ENCODE measurements around the gene KIF12. TPM values are rescaled to one million over a fixed set of nuclear protein-coding genes. Genes with fewer than 3 reads are reported as not detected.
A peak's percentile ranks its signal among the peaks of the same experiment; 100 is the strongest.

KIF12 gene
- total RNA-seq: not detected

DNA sequence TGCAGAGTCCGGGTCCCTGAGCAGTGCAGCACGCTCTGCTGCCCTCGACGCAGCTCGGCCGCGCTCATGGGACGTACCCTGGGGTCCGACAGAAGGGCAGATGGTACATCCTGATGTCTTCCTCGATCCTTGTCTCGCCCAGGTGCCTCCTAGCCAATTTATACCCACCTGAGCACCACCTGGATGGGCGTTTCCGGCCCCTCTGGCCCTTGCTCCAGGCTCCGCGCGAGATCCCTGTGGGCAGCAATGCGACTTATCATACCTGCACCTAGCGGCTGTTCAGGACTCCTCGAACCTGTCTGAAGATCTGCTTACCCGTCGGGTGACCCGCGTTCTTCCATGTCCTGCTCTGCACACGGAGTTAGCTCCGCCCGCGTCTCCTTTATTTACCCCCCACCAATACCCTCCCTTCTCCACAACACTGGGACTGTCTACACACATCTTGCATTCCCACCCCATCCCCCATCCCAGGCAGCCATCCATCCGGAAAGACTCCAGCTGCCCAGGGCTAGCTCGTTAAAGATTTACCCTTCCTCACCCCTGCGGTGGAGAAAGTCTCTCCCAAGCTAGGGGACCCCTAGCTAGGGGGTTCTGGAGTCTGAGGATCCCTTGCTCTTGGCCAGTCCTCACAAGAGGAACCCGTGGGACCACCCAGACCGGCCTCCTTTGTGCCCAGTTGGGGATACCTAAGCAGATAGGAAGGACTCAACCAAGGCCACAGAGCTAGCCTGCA lies at the start of gene KIF12:
KIF12 (minus strand) TSS at position 357 of the 733 bp plus-strand sequence; CDS start at position 341, 16 bp downstream.
- H3K9me3 Mint-ChIP-seq: peaks cover 5% of the 10 kb centered on the region
- peak within 1 kb of the TSS; percentile 19 for H3K4me3 Mint-ChIP-seq
- peaks cover 35% of the 10 kb centered on the region for H3K27me3 Mint-ChIP-seq
- no peak within 1 kb of the TSS for H3K27ac Mint-ChIP-seq
- no peak for ATAC-seq (replicated peaks)
- H3K36me3 Mint-ChIP-seq (ENCODE audit: low read depth): no peaks in the 10 kb centered on the region
- H3K4me1 Mint-ChIP-seq: peaks cover 4% of the 10 kb centered on the region

DNA sequence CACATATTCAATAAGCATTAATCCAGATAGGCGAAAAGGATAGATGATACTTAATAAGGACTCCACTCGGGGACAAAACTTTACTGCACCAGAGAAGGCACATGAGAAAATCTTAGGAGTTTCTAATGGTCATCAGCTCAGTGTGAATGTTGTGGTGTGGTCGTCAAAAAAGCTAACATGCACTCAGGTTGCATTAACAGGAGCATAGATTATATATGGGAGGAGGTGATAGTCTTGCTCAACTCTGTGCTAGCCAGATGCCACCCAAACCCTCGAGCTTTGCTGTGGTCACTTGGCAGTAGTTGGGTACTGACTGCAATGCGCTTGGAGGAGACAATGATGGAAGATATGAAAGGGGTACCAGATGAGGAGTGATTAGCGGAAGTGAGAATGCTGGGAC lies 47.6 kb upstream of the KIF12 start:
- Mint-ChIP-seq H3K9me3 (no peaks in the 10 kb centered on the region), H3K27ac (no peak overlapping the region), H3K27me3 (peaks cover 36% of the 10 kb centered on the region), H3K36me3 (ENCODE audit: low read depth) (no peaks in the 10 kb centered on the region), H3K4me3 (no peak overlapping the region), H3K4me1 (no peaks in the 10 kb centered on the region)
- no peak for ATAC-seq (replicated peaks)

DNA sequence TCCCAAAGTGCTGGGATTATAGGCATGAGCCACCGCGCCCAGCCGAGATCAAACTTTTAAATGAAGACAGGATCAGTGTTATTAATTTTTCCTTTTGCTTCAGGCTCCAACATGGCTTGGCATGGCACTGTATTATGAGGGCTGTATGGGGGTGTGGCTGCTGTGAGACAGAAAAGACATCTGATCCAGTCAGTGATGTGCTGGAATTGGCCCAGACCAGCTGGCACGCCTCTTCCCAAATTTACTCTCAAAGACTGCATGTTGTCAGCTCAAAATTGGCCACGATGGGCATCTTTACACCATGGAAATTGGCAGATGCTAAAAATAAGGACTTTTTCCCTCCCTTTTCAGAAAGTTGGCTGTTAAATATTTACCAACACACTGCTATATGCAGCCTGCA lies 44.1 kb upstream of the KIF12 start:
- no peaks in the 10 kb centered on the region for H3K36me3 Mint-ChIP-seq (ENCODE audit: low read depth)
- no peak overlapping the region for H3K27ac Mint-ChIP-seq
- no peaks in the 10 kb centered on the region for H3K4me1 Mint-ChIP-seq
- H3K9me3 Mint-ChIP-seq: no peaks in the 10 kb centered on the region
- ATAC-seq (replicated peaks): no peak
- peaks cover 19% of the 10 kb centered on the region for H3K27me3 Mint-ChIP-seq
- no peak overlapping the region for H3K4me3 Mint-ChIP-seq

DNA sequence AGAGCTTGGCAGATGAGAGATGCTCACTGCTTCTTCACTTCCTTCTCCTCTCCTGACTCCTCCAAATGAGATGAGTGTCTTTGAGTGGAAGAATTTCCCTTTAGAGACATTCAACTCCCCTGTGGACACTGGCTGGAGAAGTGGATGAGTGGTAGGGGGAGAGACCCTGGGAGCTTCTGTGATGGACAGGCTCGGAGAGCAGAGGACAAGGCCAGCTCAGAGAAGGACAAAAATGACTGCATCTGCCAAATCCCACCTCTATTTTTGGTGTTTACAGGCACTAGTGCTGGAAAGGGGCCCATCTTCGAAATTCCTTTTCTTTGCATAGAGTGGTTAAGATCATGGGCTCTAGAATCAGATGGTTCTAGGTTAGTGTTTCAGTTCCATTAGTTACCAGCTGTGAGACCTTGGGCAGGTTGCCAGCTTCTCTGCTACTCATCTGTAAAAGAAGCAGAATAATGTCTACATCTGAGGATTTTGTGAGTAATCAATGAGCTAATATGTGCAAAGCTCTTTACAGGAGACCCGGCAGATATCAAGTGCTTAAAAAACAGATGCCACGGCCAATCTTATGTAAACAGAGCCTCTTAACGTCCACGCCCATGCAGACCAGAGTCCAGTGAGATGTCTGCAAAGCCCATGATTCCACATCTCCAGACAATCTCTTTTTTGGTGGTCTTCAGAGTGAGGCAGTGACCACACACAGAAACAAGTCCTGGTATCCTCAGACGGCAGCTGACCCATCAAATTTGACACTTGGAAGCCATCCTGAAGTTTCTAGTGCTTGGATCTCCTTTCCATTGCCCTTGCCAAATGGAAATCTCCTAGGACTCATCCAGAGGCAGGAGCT lies 42.7 kb upstream of the KIF12 start:
- Mint-ChIP-seq H3K9me3 (no peaks in the 10 kb centered on the region), H3K4me3 (no peak overlapping the region), H3K4me1 (no peaks in the 10 kb centered on the region), H3K36me3 (ENCODE audit: low read depth) (no peaks in the 10 kb centered on the region), H3K27me3 (peaks cover 25% of the 10 kb centered on the region), H3K27ac (no peak overlapping the region)
- ATAC-seq (replicated peaks): no peak

DNA sequence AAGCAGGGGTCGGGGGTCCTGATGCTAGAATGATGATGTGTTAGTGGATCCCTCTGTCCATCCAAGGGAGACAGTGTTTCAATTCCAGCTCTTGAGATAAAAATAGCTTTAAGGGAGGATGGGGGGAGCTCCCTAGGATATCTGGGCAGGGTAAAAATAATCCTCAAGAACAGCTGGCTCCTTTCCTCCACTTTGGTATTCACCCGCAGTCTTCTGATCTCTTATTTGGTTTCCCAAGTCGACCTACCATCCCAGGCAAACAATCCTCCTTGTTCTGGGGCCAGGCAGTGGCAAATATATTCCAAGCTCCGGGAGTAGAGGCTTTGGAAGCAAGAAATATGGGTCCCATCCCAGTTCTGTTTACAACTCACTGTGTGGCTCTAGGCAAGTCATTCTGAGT lies 41.8 kb upstream of the KIF12 start:
- Mint-ChIP-seq H3K27me3 (peaks cover 26% of the 10 kb centered on the region), H3K36me3 (ENCODE audit: low read depth) (no peaks in the 10 kb centered on the region), H3K4me3 (no peak overlapping the region), H3K27ac (no peak overlapping the region), H3K9me3 (no peaks in the 10 kb centered on the region), H3K4me1 (no peaks in the 10 kb centered on the region)
- no peak for ATAC-seq (replicated peaks)

DNA sequence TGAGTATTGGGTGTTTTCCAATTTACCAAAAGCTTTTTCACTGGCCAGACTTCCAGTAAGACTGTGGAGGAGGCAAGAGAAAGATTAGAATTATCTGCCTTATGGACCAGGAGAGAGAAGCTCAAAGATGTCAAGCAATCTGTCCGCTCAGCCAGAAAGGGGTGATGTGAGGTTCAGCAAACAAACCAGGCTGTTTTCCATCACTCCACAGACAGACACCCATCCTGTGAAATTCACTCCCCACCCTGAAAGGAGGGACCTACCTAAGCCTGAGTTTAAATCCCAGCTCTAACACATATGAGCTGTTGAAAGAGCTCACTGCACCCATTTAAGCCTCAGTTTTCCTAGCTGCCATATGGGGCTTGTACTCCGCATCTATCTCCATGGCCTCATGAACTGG lies 41.3 kb upstream of the KIF12 start:
- peaks cover 28% of the 10 kb centered on the region for H3K27me3 Mint-ChIP-seq
- no peaks in the 10 kb centered on the region for H3K36me3 Mint-ChIP-seq (ENCODE audit: low read depth)
- ATAC-seq (replicated peaks): no peak
- no peaks in the 10 kb centered on the region for H3K9me3 Mint-ChIP-seq
- no peaks in the 10 kb centered on the region for H3K4me1 Mint-ChIP-seq
- no peak overlapping the region for H3K4me3 Mint-ChIP-seq
- H3K27ac Mint-ChIP-seq: no peak overlapping the region

DNA sequence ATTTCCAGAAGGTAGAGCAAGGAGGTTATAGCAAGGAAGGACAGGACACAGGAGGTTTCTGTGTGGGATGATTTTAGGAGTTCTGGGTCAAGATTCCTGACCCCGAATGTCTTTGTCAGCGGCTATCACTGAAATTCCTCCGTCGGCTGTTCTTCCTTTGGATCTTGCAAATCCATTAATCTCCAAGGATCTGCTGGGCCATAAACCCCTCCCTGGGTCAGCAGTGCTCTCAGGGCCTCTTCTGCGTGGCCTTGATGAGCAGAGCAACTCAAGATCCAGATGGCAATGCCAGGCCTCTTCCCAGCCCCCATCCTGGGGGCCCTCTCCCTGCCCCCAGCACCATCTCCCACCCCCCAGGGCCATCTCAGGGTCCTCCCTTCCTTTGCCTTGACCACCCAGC lies 40.0 kb upstream of the KIF12 start:
- Mint-ChIP-seq H3K27me3 (peaks cover 30% of the 10 kb centered on the region), H3K36me3 (ENCODE audit: low read depth) (no peaks in the 10 kb centered on the region), H3K27ac (no peak overlapping the region), H3K4me1 (no peaks in the 10 kb centered on the region), H3K4me3 (no peak overlapping the region), H3K9me3 (no peaks in the 10 kb centered on the region)
- ATAC-seq (replicated peaks): no peak

DNA sequence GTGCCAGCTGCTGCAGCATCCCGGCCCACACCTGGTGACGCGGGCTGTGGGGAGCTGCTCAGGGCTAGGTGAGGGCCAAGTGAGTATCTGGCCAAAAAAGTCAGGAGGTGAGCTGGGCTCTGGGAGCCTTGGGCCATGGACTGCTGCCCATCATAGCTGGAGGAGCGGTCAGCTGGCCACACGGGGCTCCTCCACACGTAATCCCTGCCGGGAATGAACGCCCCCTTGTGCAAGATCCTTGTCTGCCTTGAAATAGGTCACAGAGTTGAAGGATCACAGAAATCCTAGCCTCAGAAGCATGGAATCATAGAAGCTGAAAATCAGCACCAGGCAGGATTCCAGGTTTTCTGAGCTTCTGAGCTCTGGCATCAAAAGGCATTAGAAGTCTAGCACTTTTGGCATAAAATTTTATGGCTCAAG lies 39.5 kb upstream of the KIF12 start:
- H3K27ac Mint-ChIP-seq: no peak overlapping the region
- no peaks in the 10 kb centered on the region for H3K9me3 Mint-ChIP-seq
- peaks cover 31% of the 10 kb centered on the region for H3K27me3 Mint-ChIP-seq
- no peak overlapping the region for H3K4me3 Mint-ChIP-seq
- no peak for ATAC-seq (replicated peaks)
- no peaks in the 10 kb centered on the region for H3K4me1 Mint-ChIP-seq
- H3K36me3 Mint-ChIP-seq (ENCODE audit: low read depth): no peaks in the 10 kb centered on the region

DNA sequence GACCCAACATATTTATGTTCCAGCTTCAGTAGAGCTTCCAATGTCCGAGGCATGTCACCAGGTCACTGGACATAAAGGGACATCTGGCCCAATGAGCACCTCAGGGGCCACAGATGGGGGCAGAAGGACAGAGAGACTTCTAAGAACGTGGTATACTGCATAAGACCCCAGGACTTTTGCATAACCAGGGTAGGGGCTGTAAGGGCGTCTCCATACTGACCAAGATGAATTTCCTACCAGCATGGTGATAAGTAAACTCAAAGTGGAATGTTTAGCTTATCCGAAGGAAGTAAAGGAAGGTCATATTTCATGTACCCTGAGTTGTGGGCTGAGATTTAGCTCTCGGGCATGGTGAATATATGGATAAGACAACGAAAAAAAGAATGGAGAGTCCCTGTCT lies 38.7 kb upstream of the KIF12 start:
- no peaks in the 10 kb centered on the region for H3K9me3 Mint-ChIP-seq
- no peak overlapping the region for H3K27ac Mint-ChIP-seq
- H3K4me3 Mint-ChIP-seq: no peak overlapping the region
- no peaks in the 10 kb centered on the region for H3K4me1 Mint-ChIP-seq
- no peaks in the 10 kb centered on the region for H3K36me3 Mint-ChIP-seq (ENCODE audit: low read depth)
- peaks cover 32% of the 10 kb centered on the region for H3K27me3 Mint-ChIP-seq
- ATAC-seq (replicated peaks): no peak

DNA sequence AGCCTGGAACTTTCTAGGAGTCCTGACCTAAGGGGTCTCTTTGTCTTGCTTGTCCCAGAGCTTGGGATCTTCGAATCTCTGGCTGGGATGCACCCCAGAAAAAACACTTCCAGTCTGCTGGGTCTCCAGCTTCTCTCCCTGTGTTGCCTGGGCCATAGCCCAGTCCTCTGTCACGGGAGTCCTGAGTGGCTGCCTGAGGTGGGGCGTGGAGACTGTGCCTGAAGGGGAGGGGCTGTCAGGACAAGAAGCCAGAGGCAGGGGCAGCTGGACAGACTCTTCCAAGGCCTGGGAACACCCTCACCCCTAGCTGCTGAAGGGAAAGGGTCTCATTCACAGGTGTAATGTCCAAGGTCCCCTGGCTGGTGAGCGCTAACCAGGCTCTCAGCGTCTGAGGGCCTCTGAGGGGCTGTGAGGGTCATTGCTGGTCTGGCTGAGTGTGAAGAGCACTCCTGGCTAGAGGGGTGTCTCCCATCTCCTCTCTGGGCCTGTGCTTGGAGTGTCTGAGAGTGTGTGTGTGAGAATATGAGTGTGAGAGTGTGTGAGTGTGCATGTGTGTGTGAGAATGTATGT lies 35.8 kb upstream of the KIF12 start:
- Mint-ChIP-seq H3K36me3 (ENCODE audit: low read depth) (no peaks in the 10 kb centered on the region), H3K4me3 (no peak overlapping the region)
- ATAC-seq (replicated peaks): no peak

DNA sequence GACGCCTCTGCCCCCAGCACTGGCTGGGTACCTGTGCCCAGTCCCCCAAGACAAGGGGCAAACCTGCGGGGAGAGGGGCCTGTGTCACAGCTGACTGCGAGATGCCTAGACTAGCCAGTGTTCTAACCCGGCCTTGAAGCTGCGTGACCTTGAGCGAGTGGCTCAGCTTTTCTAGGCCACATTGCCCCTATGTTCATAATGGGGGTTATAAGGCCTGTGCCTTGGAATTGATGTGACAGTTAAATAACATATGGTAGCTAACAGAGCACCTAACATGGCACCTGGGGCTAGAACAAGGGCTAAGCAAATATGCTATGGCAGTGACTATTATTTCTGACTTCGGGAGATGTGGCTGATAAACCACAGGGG lies 33.4 kb upstream of the KIF12 start:
- no peak for ATAC-seq (replicated peaks)
- no peak overlapping the region for H3K4me3 Mint-ChIP-seq
- H3K36me3 Mint-ChIP-seq (ENCODE audit: low read depth): no peaks in the 10 kb centered on the region

More for the DNA sequence above, 35.8 kb upstream of the KIF12 start:
- Mint-ChIP-seq H3K27ac (no peak overlapping the region), H3K27me3 (peaks cover 27% of the 10 kb centered on the region), H3K4me1 (no peaks in the 10 kb centered on the region), H3K9me3 (no peaks in the 10 kb centered on the region)

DNA sequence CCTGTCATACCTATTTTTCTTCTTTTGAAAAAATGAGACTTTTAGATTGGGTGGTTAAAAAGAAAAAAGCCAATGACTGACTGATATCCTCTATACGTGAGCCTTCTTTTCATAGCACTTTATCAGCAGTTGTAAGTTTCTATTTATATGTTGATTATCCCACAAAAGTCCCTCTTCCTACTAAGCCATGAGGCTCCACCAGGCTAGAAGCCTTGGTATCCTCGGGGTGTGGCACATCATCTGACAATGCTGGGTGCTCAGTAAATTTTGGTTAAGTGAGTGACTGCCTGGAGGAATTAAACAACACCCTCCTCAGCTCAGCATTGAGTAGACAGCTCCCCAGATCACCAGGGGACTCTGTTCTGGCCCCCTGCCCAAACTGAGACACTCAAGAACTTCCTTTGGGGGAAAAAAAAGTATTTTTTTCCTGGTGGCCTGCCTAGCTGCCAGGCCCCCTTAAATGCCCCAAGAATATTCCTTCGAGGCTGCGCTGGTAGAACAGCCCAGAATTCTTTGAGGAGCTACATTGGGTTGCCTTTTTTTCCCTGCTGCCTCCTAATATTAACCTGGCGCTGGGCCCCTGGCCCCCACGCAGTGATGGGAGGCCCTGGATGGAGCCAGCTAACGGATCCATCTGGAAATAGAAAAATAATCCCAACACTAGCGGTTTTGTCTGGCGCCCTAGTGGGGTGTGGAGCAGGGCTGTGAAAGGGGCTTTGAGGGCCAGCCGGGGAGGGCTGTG lies 32.9 kb upstream of the KIF12 start:
- H3K36me3 Mint-ChIP-seq (ENCODE audit: low read depth): no peaks in the 10 kb centered on the region
- no peak for ATAC-seq (replicated peaks)
- H3K4me1 Mint-ChIP-seq: no peaks in the 10 kb centered on the region
- H3K27ac Mint-ChIP-seq: no peak overlapping the region
- H3K27me3 Mint-ChIP-seq: peaks cover 35% of the 10 kb centered on the region
- H3K4me3 Mint-ChIP-seq: no peak overlapping the region
- peaks cover 4% of the 10 kb centered on the region for H3K9me3 Mint-ChIP-seq

More for the DNA sequence above, 33.4 kb upstream of the KIF12 start:
- H3K4me1 Mint-ChIP-seq: no peaks in the 10 kb centered on the region
- H3K27me3 Mint-ChIP-seq: peaks cover 35% of the 10 kb centered on the region
- H3K9me3 Mint-ChIP-seq: peaks cover 4% of the 10 kb centered on the region
- no peak overlapping the region for H3K27ac Mint-ChIP-seq

DNA sequence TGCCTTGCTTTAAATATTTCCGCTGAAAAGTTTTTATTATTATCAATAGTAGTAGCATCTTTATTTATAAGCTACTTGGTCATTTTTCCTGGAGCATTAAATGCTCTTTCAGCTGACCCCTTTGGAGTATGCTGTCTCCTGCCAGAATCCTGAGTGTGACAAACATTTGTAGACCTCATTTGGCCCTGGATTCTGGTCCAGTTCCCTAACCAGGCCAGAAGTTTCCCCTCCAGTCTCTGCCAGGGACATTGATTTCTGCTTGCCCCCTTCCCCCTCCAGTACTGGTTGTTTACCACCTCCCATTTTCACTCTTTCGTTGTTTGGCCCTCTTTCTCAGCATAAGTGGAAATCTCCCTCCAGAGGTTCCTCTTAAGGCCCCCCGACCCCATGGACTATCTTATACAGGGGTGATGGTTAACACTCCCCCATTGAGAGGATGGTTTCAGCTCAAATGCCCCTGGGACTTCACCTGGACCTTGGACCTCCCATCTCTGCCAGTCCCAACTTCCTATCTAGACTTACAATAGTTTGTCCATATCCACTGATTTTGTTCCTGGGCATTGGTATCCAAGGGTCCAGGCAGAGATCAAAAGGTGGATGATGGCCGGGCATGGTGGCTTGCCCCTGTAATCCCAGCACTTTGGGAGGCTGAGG lies 31.7 kb upstream of the KIF12 start:
- Mint-ChIP-seq H3K27ac (no peak overlapping the region), H3K36me3 (ENCODE audit: low read depth) (no peaks in the 10 kb centered on the region), H3K27me3 (peaks cover 37% of the 10 kb centered on the region), H3K4me1 (no peaks in the 10 kb centered on the region), H3K4me3 (no peak overlapping the region), H3K9me3 (peaks cover 4% of the 10 kb centered on the region)
- no peak for ATAC-seq (replicated peaks)

DNA sequence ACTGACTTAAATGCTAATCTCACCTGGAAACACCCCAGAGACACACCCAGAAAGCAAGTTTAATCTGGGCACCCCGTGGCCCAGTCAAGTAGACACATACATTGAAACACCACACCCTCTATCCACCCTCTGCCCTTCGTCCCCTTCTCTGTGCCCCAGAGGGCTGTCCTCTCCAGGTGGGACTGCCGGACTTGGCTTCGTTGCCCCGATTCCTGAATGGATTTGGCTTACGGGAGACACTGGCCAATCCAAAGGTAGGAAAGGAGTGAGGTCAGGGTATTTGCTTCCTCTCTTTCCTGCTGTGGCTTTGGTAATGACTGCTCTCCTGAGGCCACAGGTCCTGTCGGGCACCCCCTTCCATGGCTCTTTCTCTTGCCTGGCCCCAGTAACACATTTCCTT lies 31.0 kb upstream of the KIF12 start:
- no peak for ATAC-seq (replicated peaks)
- Mint-ChIP-seq H3K4me1 (no peaks in the 10 kb centered on the region), H3K27me3 (peaks cover 32% of the 10 kb centered on the region), H3K27ac (no peak overlapping the region), H3K36me3 (ENCODE audit: low read depth) (no peaks in the 10 kb centered on the region), H3K9me3 (peaks cover 4% of the 10 kb centered on the region), H3K4me3 (no peak overlapping the region)
